GM18520 (cell line): ENCODE measurements around the gene CLEC4D.
"Not testable (repeated sequence)": the region's sequence is repeated elsewhere in the genome, so short reads cannot be mapped to it uniquely, and the experiment has no call there.

ENCODE experiments used
- ATAC-seq: cut with Tn5 transposase; IDR thresholded peaks from one replicate; pipeline ENCODE4 v1.9.1; 2021; ENCODE audit not compliant: unreplicated experiment

The CLEC4D gene

GRCh38 chr12:8527250-8528130 is 14.2 kb downstream of the CLEC4D start:
- ATAC-seq, result no peak

GRCh38 chr12:8532045-8532444 is 18.7 kb downstream of the CLEC4D start:
- no peak for ATAC-seq

- not testable (repeated sequence) for ATAC-seq
Observed at GRCh38 chr12:8537820-8538219, 24.5 kb downstream of the CLEC4D start.

- not testable (repeated sequence) for ATAC-seq
Observed at GRCh38 chr12:8540831-8541230, 27.5 kb downstream of the CLEC4D start, which contains the start of gene CLEC4E. Gene CLEC4E (minus strand): TSS chr12:8540905. CDS start chr12:8540797, 108 bp downstream.

GRCh38 chr12:8541562-8541961 is 28.3 kb downstream of the CLEC4D start:
- no peak for ATAC-seq

GRCh38 chr12:8544295-8544694 is 31.0 kb downstream of the CLEC4D start:
- ATAC-seq, result no peak

GRCh38 chr12:8546591-8546990 is 33.3 kb downstream of the CLEC4D start:
- no peak for ATAC-seq

GRCh38 chr12:8547645-8548044 is 34.3 kb downstream of the CLEC4D start:
- no peak for ATAC-seq

GRCh38 chr12:8548192-8548591 is 34.9 kb downstream of the CLEC4D start:
- no peak for ATAC-seq

- no peak for ATAC-seq
Observed at GRCh38 chr12:8549381-8549780, 36.1 kb downstream of the CLEC4D start.

- no peak for ATAC-seq
Observed at GRCh38 chr12:8553088-8553627, 39.9 kb downstream of the CLEC4D start.

- no peak for ATAC-seq
Observed at GRCh38 chr12:8554451-8555195, 41.3 kb downstream of the CLEC4D start.

- no peak for ATAC-seq
Observed at GRCh38 chr12:8556531-8557097, 43.3 kb downstream of the CLEC4D start.

GRCh38 chr12:8559676-8560075 is 46.4 kb downstream of the CLEC4D start:
- no peak for ATAC-seq

- no peak for ATAC-seq
Observed at GRCh38 chr12:8561011-8561410, 47.7 kb downstream of the CLEC4D start.

- no peak for ATAC-seq
Observed at GRCh38 chr12:8562310-8562709, 49.0 kb downstream of the CLEC4D start.

GRCh38 chr12:8563356-8563755 is 50.1 kb downstream of the CLEC4D start:
- no peak for ATAC-seq

GRCh38 chr12:8564656-8565055 is 51.4 kb downstream of the CLEC4D start:
- ATAC-seq, result no peak

- not testable (repeated sequence) for ATAC-seq
Observed at GRCh38 chr12:8566052-8566451, 52.7 kb downstream of the CLEC4D start.

- ATAC-seq, result no peak
Observed at GRCh38 chr12:8566525-8566924, 53.2 kb downstream of the CLEC4D start.
